ENCODE data around the gene TMEFF2.
A peak's percentile ranks its signal among the peaks of the same experiment; 100 is the strongest.
"Not testable (repeated sequence)": the region's sequence is repeated elsewhere in the genome, so short reads cannot be mapped to it uniquely, and the experiment has no call there.

TMEFF2 gene

GRCh38 chr2:192183296-192183695 is 11.4 kb downstream of the TMEFF2 start:
- no peak for DNase-seq

- DNase-seq, result no peak
These were observed 27.8 kb downstream of the TMEFF2 start for GRCh38 chr2:192166946-192167345.

- DNase-seq, result no peak
These were observed 28.9 kb downstream of the TMEFF2 start for GRCh38 chr2:192165842-192166241.

DNA sequence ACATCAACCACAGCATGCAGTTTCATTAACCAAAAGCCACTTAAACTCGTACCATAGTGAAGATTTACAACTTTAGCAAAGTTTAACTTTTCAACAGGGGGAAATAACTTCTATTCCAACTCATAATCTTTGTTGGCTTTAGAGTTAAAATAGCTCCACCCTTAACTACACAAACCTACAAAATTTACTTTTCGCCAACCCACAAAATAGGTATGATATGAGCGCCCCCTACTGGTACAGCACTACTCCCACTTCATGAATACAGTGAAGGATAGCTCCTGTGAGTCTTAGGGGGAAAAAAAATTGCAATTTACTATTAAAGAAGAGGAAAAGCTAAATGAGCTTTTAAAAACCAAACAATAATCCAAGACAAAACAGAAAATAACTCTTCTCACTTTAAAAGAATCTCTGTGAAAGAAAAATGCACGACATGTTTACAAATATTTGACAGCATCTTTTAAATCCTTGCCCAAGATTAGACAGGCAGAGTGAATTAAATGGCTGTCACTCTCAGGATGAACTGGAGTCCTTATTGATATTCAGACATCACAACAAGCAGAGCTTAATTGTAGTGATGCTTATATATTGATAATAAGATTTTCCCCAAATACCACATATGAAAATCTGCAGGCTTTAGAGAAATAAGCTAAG is 32.2 kb downstream of the TMEFF2 start:
- DNase-seq, result peak; percentile 33 to 88

DNA sequence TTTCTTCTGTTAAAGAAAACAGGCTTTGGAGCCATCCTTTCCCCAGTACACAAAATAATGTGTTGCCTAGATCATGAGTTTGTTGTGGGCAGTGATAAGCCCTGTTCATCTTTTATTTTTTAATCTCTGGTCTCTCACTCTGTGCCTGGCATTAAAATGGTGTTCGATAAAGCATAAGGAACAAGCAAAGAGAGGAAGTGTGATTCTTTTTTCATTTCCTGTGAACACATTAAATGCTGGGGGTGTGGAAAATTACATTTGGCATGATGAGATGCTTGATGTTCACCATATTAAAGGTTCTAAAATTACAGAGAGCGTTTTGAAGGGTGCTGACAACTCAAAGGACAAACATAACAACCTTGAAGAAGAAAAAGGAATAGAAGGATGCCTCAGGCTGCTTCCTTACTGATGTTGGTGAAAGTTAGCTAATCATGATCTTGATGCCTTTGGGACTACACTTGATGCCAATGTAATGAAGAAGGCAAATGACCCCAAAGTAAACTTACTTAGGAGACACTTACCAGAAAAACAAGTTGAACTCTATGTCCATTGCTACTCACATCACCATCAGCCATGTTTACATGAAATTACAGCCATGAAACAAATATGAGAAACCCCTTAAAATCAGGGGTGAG is 33.0 kb downstream of the TMEFF2 start:
- DNase-seq, result peak in 1 of 2 donors; percentile 17

DNA sequence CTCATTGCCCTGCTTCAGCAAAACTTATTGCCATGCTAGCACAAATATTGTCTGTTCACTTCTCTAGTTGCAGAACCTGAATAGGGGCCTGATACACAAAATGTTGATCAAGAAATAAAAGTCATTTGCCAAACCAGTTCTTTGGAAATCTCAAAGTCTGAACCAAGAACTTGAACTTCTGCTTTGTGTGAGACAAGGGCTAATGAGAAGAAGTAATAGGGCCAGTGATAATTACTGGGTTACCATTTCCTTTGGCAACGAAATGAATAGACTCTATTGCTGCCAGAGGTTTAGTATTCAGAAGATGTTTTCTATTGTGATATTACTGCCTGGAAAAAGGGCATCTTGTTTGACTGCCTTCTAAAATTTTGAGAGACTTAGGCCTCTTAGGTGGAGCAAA is 35.0 kb downstream of the TMEFF2 start:
- peak in 1 of 2 donors; percentile 22 for DNase-seq

DNA sequence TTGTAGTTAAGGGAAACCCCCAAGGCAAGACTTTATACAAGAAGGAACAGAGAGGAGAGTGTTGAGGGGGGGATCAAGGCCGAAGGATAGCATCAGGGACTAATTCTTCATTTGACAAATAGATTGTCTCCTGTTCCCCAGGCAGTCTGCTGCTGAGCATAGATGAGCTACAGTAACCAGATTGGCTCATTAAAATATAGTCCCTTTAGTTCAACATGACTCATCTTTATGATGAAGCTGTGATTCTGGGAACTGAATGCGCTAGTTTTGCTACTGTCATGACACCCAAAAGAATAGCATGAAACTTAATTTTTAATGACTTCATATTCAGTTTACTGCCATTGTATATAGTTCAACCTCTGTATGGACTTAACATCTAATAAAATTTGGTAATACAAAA is 35.5 kb downstream of the TMEFF2 start:
- DNase-seq, result peak in 1 of 2 donors; percentile 8

DNA sequence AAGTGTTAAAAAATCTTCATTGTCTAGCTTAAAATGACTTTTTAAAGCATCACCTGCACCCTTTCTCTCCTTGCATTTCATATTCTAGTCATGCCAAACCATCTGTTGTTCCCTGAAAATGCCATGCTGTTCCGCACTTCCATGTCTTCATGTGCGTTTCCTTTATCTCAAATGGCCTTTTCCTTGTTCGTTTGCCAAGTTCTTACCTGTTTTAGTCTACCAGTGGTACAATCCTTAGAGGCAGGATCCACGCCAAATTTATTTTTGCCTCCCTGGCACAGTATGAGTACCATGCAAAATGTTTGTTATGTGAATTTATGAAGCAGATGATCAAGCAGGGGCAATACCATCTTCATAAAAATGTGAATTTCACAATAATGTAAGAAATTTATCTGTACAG is 37.0 kb downstream of the TMEFF2 start:
- no peak for DNase-seq

- no peak for DNase-seq
These were observed 39.1 kb downstream of the TMEFF2 start for GRCh38 chr2:192155511-192156118.

DNA sequence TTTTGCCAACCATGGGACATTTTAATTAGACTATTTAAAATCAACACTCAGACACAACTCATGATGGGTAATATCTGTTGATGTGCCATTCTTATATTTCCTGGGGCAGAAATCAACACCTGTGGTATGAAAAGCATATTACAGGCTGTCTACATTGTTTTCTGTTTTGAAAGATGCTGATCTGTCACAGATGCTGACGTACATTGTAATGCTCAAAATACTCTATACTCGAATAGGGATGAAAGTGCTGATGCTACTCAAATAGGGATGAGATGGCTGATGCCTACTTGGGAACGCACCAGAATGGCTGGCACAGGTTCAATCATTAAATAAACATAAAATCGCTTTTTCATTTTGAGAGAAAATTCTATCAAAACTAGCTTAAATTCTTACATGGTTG is 41.2 kb downstream of the TMEFF2 start:
- no peak for DNase-seq

DNA sequence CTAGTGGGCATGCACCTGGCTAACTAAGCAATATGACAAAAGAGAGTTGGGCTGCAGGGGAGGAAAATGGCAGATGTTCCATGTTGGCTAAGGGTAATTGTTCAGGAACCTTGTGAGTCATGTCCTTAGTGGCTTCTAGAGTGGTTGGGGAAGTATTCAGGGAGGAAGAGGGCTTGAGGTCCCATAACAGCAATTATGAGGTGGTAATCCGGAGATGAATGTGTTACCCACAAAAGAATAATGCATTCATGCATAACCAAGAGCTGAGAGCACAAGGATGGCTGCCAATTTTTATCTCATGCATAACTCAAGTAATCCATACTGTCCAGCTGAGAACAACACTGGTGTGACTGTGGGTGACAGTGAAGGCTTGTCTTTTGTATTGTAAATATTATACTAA is 42.9 kb downstream of the TMEFF2 start:
- DNase-seq, result no peak

- DNase-seq, result no peak
These were observed 44.6 kb downstream of the TMEFF2 start for GRCh38 chr2:192150166-192150565.

DNA sequence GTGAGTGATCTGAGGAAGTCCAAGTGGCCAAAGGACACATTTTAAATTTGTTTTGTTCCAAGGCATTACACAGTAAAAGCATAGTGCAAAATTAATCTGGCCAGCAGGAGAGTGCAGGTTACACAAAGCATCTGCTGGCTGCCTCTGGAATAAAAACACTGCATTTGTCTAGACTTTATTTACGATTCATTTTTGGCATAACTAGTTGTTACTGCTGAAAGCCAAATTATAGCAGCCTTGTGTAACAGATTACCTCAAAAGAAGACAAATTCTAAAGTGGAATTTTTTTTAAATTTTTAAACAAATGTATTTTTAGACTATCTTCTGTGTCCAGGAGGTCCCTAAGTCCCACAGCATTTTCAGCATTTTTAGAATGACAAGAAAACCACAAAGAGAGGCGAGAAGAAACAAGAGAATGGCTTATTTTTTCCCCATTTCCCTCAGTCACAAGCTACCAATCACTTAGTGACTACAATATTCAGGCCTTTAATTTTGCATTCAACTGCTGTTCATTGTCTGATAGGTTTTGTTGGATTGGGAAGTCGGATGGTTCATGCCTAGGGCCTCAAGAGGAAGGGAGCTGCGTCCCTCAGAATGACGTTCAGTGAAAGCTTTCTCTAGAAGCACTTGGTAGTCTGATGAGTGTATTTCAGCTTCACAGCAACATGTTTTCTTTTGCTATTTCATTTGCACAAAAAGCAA is 46.0 kb downstream of the TMEFF2 start:
- DNase-seq, result no peak

- no peak for DNase-seq
These were observed 46.5 kb downstream of the TMEFF2 start for GRCh38 chr2:192148241-192148619.

DNA sequence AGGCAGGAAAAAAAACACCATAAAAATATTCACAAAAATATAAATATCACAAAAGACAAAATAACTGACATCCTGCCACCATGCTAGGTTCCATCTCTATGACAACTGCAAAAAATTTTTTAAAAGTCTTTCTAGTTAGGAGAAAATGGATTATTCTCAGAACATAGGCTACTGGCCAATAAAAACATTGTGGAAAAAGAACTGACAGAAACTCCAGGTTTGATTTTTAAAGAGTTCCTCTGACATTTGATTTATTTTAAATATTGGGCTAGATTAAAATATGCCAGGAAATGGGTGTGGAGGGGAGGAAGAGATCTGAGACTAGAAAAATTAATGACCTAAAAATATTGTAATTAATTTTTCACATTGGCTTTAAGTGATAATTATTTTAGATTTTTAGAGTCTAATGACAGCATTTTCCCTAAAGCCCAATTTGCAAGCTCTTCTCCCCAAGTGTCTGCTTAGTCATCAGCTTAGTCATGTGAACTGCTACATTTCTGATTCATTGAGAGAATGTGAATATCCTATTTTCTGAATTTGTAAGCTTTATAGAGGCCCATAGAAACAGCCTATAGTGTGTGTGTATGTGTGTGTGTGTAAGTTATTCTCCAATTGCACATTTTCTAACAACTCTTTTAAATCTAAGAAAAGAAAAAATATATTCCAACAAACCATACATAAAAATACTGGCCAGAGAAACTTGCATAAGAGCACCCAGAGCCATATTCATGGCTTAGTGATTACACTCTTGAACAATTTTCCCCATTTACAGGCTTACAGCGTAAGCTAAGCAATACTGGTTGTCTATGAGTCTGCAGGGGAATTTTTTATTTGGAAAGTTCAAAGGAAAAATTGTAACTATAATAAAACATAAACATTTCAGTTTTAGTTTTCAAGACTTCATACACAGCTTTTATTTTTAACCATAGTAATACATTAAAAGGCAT is 48.4 kb downstream of the TMEFF2 start:
- DNase-seq, result peak; percentile 41 to 48

DNA sequence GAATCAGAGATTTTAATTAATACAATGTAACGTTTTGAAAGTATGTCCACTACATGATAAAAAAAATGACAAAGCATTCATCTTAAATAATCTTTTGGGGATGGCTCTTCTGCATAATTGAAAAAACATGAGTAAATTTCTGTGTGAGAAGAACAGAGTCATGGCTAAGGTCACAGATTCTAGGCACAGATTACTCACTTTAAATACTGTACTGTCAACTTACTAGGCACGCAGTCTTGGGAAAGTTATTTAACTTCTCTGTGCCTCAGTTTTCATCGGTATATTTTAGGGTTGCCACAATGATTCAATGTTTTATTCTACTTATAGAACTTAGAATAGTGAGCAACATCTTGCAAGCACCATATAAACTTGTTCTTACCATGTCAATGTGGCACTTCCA is 49.2 kb downstream of the TMEFF2 start:
- no peak for DNase-seq

DNA sequence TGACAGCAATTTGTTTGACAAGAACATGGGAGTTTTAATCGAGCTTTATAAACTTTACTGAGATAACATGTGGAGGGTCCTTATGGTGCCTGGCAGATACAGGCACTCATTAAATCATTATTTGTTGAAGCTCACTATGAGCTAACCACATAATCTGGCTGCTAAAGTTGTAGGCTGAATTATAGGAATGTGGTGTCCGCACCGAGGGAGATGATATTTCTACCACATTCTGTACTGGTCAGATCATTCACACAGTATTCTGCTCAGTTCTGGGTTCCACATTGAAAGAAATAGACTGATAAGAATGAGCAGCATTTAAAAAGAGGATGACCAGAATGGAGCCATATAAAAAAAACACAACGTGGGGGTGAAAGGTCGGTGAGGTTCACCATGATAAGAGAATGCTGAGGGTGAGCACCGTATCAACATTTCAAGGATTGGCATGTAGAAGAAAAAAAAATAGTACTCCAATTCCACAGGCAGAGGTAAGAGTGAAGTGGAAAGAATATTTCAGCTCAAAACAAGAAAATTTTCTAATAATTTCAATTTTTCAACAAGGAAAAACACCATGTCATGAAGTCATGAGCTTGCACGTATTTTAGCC is 54.4 kb downstream of the TMEFF2 start:
- no peak for DNase-seq

- DNase-seq, result no peak
These were observed 54.9 kb downstream of the TMEFF2 start for GRCh38 chr2:192139813-192140212.

GRCh38 chr2:192137451-192137850 is 57.3 kb downstream of the TMEFF2 start:
- DNase-seq, result no peak

- DNase-seq, result not testable (repeated sequence)
These were observed 62.1 kb downstream of the TMEFF2 start for GRCh38 chr2:192132604-192133003.

- not testable (repeated sequence) for DNase-seq
These were observed 64.4 kb downstream of the TMEFF2 start for GRCh38 chr2:192130312-192130711.

DNA sequence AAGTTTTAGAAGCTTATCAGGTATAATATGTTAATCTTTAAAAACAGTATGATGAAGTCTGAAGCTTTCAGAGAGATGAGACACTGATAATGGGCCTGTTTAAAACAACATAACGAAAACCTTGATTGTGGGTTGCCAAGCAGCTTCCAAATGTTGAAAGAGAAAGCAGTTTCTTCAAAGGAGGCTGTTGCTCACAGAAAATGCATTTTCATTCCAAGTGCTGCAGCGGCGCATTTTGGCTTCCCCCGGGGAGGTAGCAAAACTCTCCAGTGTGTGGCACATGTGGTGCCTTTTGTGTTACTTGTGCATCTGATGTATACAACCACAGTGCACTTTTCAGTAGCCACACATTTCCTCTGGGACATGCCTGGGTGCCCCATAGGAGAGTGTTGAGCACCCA is 66.1 kb downstream of the TMEFF2 start:
- DNase-seq, result no peak
